Measurements from ENCODE around the gene MIPEP. TPM values are rescaled to one million over a fixed set of nuclear protein-coding genes. Genes with fewer than 3 reads are reported as not detected.

The MIPEP gene
- total and polyA plus RNA-seq, 11 donors: 21.5 to 88.1 (median 42.1) TPM

DNA sequence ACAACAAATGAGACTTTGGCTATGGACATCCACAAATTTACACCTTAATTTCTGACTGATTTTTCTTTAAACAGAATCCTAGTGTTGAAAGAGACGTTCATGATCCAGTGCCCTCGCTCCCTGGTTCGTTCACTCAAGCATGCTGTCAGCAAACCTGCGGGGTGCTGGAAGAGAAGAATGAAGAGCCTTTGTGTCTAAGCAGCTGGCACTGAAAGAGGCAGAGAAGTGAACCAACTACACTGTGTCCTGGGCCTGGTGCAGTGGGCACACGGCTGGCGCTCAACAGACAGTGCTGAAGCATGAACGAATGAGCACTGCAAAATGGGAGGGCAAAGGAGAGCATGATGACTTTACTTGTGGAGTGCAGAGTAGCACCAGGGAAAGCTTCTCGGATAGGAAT lies 46.8 kb downstream of the MIPEP start:
- no peak for ATAC-seq
- H3K36me3 ChIP-seq: peaks cover 0 to 38% (median under 1%) of the 10 kb centered on the region in 9 donors
- DNase-seq: no peak
- H3K27me3 ChIP-seq: no peaks in the 10 kb centered on the region
- intact Hi-C loops (cut with DNase I): no loop called here
- TF ChIP-seq POLR2A (IDR thresholded peaks at IDR 0.05): no peak
- TF ChIP-seq, protein P1, sequence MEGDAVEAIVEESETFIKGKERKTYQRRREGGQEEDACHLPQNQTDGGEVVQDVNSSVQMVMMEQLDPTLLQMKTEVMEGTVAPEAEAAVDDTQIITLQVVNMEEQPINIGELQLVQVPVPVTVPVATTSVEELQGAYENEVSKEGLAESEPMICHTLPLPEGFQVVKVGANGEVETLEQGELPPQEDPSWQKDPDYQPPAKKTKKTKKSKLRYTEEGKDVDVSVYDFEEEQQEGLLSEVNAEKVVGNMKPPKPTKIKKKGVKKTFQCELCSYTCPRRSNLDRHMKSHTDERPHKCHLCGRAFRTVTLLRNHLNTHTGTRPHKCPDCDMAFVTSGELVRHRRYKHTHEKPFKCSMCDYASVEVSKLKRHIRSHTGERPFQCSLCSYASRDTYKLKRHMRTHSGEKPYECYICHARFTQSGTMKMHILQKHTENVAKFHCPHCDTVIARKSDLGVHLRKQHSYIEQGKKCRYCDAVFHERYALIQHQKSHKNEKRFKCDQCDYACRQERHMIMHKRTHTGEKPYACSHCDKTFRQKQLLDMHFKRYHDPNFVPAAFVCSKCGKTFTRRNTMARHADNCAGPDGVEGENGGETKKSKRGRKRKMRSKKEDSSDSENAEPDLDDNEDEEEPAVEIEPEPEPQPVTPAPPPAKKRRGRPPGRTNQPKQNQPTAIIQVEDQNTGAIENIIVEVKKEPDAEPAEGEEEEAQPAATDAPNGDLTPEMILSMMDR (IDR thresholded peaks at IDR 0.05): no peak
- 89 to 94% (median 91%) methylated on average over 8 of the region's 8 CpGs for WGBS, 4 donors
- H3K27ac ChIP-seq: no peak overlapping the region
- no peaks in the 10 kb centered on the region for H3K9me3 ChIP-seq
- no peak overlapping the region for H3K4me3 ChIP-seq
- H3K4me1 ChIP-seq: peaks cover 0 to 4% (median 0%) of the 10 kb centered on the region in 12 donors

DNA sequence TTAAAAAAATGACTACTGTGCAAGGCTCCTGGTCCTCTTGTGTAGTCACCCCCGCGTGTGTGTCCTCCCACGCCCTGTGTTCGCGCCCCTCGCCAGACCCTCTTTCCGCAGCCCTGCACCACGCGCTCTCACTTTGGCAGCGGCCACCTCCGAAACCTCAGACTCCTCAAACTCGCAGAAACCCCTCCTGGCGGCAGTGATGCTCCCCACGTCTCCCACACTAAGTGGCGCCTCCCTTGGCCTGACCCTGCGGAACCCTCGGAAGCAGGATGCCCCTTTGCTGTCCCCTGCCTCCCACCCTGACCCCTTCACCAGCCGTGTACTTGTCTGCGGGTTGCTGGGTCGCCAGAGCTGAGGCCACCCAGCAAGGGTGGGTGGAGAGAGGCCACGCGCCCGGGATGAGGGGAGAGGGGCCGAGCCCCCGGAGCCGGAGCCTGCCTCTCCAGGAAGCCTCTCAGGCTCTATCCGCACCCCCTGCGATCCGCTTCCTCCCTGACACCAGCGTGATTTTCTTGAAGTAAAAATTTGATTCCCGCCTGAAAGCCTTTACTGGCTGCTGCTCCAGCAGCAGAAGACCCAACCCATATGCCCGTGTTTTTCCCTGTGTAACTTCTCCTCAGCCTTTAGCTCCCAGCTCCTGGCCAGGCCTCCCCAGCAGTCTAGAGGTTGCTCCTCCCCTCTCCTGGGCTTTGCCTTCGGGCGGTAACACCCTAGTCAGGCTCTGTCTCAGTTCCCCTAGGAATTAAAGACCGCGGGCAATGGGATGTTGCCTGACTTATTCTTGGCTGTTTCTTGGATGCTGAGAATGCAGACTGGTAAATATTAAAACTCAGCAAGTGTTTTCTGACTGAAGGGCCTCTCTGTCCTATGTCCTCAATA lies 55.2 kb downstream of the MIPEP start:
- H3K4me1 ChIP-seq: peaks cover 0 to 2% (median 0%) of the 10 kb centered on the region in 12 donors
- DNase-seq (peak in 1 of 5 donors; percentile 53), ATAC-seq (peak in 2 of 4 donors; percentile 28 to 38)
- no peak overlapping the region for H3K4me3 ChIP-seq
- TF ChIP-seq, protein P1 (IDR thresholded peaks at IDR 0.05): no peak
- no peak for TF ChIP-seq POLR2A (IDR thresholded peaks at IDR 0.05)
- H3K9me3 ChIP-seq: no peaks in the 10 kb centered on the region
- intact Hi-C loops (cut with DNase I): no loop called here
- no peak overlapping the region for H3K27ac ChIP-seq
- H3K27me3 ChIP-seq: no peaks in the 10 kb centered on the region
- WGBS, 4 donors: 90 to 93% (median 92%) methylated on average over 36 of the region's 36 CpGs
- peaks cover 0 to 28% (median 16%) of the 10 kb centered on the region in 9 donors for H3K36me3 ChIP-seq

DNA sequence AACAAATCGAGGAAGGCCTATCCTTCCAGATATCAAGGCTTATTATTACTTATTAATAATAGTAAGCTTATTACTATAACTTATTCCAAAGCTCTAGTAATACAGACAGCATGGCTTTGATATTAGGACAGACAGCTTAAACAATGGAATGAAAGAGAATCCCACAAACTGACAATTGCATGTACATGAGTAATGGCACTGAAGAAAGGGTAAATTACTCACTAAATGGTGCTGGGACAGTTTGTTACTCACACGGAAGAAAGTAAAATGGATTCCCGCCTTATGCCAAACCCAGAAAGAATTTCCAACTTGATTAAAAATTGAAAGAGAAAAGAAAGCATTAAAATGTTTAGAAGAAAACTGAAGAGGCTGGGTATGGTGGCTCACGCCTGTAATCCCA lies 60.3 kb downstream of the MIPEP start:
- intact Hi-C loops (cut with DNase I): no loop called here
- Histone ChIP-seq H3K4me1 (no peaks in the 10 kb centered on the region), H3K36me3 (peaks cover 0 to 11% (median 0%) of the 10 kb centered on the region in 9 donors), H3K9me3 (no peaks in the 10 kb centered on the region), H3K4me3 (no peak overlapping the region), H3K27me3 (no peaks in the 10 kb centered on the region), H3K27ac (no peak overlapping the region)
- no peak for ATAC-seq
- TF ChIP-seq, protein P1 (IDR thresholded peaks at IDR 0.05): no peak
- TF ChIP-seq POLR2A (IDR thresholded peaks at IDR 0.05): no peak
- 84 to 95% (median 86%) methylated on average over 4 of the region's 4 CpGs for WGBS, 4 donors
- no peak for DNase-seq

DNA sequence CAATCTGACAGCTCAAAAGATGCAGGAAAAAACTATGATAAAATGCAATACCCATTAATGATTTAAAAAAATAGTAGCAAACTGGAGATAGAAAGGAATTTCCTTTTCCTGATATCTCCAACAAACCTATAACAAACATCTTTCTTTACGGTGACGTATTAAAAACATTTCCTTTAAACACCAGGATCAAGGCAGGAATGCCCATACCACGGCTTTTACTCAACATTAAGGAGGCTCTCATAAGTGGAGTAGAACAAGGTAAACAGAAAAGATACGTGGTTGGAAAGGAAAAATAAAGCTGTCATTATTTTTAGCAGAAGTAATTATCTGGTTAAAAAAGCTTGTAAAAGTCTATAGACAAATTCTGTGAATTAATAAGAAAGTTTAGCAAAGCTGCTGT lies 61.1 kb downstream of the MIPEP start:
- Histone ChIP-seq H3K4me1 (no peaks in the 10 kb centered on the region), H3K36me3 (peaks cover 0 to 7% (median 0%) of the 10 kb centered on the region in 9 donors), H3K4me3 (no peak overlapping the region), H3K9me3 (no peaks in the 10 kb centered on the region), H3K27ac (no peak overlapping the region), H3K27me3 (no peaks in the 10 kb centered on the region)
- 91 to 96% (median 94%) methylated on average over 4 of the region's 4 CpGs for WGBS, 4 donors
- no peak for TF ChIP-seq POLR2A (IDR thresholded peaks at IDR 0.05)
- TF ChIP-seq, protein P1 (IDR thresholded peaks at IDR 0.05): no peak
- no peak for DNase-seq
- intact Hi-C loops (cut with DNase I): no loop called here
- ATAC-seq: no peak
